GDM1 (cell line): Measurements from ENCODE around the gene CDAN1.
"Not testable (repeated sequence)": the region's sequence is repeated elsewhere in the genome, so short reads cannot be mapped to it uniquely, and the experiment has no call there.

Experiments used
- DNase-seq: peaks from one replicate; lab custom pipeline; 2025; lab: John Stamatoyannopoulos, UW

CDAN1 gene

GRCh38 chr15:42736793-42737528 is at the start of gene CDAN1:
TSS of gene CDAN1 (minus strand) at chr15:42737128. CDS start at chr15:42737102, 26 bp downstream.
- peak; percentile 81 for DNase-seq

- no peak for DNase-seq
Observed at GRCh38 chr15:42785569-42785968, 48.6 kb upstream of the CDAN1 start.

GRCh38 chr15:42784705-42785104 is 47.8 kb upstream of the CDAN1 start:
- DNase-seq: no peak

GRCh38 chr15:42782716-42783115 is 45.8 kb upstream of the CDAN1 start:
- DNase-seq: no peak

- DNase-seq: no peak
Observed at GRCh38 chr15:42775416-42775815, 38.5 kb upstream of the CDAN1 start.

GRCh38 chr15:42772901-42773300 is 36.0 kb upstream of the CDAN1 start:
- DNase-seq: no peak

- DNase-seq: no peak
Observed at GRCh38 chr15:42772144-42772543, 35.2 kb upstream of the CDAN1 start.

GRCh38 chr15:42766109-42766508 is 29.2 kb upstream of the CDAN1 start:
- DNase-seq: not testable (repeated sequence)

- not testable (repeated sequence) for DNase-seq
Observed at GRCh38 chr15:42764154-42764731, 27.3 kb upstream of the CDAN1 start.

- not testable (repeated sequence) for DNase-seq
Observed at GRCh38 chr15:42761813-42762212, 24.9 kb upstream of the CDAN1 start.

- no peak for DNase-seq
Observed at GRCh38 chr15:42760759-42761158, 23.8 kb upstream of the CDAN1 start.

GRCh38 chr15:42759093-42759492 is 22.2 kb upstream of the CDAN1 start:
- no peak for DNase-seq

GRCh38 chr15:42750306-42750705 is 13.4 kb upstream of the CDAN1 start:
- DNase-seq: no peak

- no peak for DNase-seq
Observed at GRCh38 chr15:42749266-42749665, 12.3 kb upstream of the CDAN1 start.

- DNase-seq: no peak
Observed at GRCh38 chr15:42744195-42744594, 7.3 kb upstream of the CDAN1 start.

GRCh38 chr15:42742149-42742548 is 5.2 kb upstream of the CDAN1 start:
- DNase-seq: no peak

GRCh38 chr15:42741710-42742109 is 4.8 kb upstream of the CDAN1 start:
- no peak for DNase-seq

- no peak for DNase-seq
Observed at GRCh38 chr15:42737529-42738328, 801 bp upstream of the CDAN1 start.

GRCh38 chr15:42736178-42736792 is 643 bp downstream of the CDAN1 start:
- DNase-seq: no peak

- DNase-seq: no peak
Observed at GRCh38 chr15:42735382-42736165, 1.4 kb downstream of the CDAN1 start.

GRCh38 chr15:42734076-42734672 is 2.8 kb downstream of the CDAN1 start:
- no peak for DNase-seq
